GM12878 (cell line): ENCODE results near the gene TGM5. TPM values are rescaled to one million over a fixed set of nuclear protein-coding genes. Genes with fewer than 3 reads are reported as not detected.
A peak's percentile ranks its signal among the peaks of the same experiment; 100 is the strongest.

Experiments
- ATAC-seq: fragments of 200-7000 bp; cut with Tn5 transposase; 3 replicates; pipeline ENCODE4 v1.9.1; 2020; ENCODE audit warnings: mild to moderate bottlenecking, moderate library complexity
- BruUV-seq: library from RNA; stranded (reverse); fragments of 400-500 nt; replicated peaks from 2 replicates; lab custom pipeline; 2021; lab: Mats Ljungman, UMichigan
- CTCF ChIA-PET: fragments of 300-600 bp; sonication (Branson Sonifier 250); formaldehyde crosslinking; extraction: SDS; loops from one replicate; lab custom pipeline; 2021; ENCODE audit warnings: inconsistent platforms; lab: Yijun Ruan, JAX
- POLR2A ChIA-PET: fragments of 350-600 bp; formaldehyde crosslinking; extraction: SDS; loops from one replicate; lab custom pipeline; 2021; ENCODE audit warnings: inconsistent platforms; lab: Charles Lee
- RAD21 ChIA-PET: fragments of 300-600 bp; sonication (Branson Sonifier 250); formaldehyde crosslinking; loops from one replicate; lab custom pipeline; 2023; ENCODE audit warnings: antibody characterized with exemption; ENCODE audit not compliant: unreplicated experiment; lab: Charles Lee
- SMC1A ChIA-PET: fragments of 300-600 bp; sonication (Branson Sonifier 250); formaldehyde crosslinking; loops from one replicate; lab custom pipeline; 2023; ENCODE audit not compliant: unreplicated experiment, uncharacterized antibody; lab: Charles Lee
- DNase-seq: peaks from one replicate; pipeline ENCODE4 v3.0.0-alpha.2; 2011; ENCODE audit warnings: low read depth, low spot score
- FAIRE-seq: peaks from 3 replicates; lab custom pipeline; 2011; peaks lifted over from hg19 to GRCh38; lab: Jason Lieb, UNC
- H2AFZ ChIP-seq: 2 replicates; pipeline ENCODE4 v1.6.0; 2011; ENCODE audit warnings: low read depth, low read length, control low read depth; ENCODE audit not compliant: control insufficient read depth
- H3K27ac ChIP-seq: 2 replicates; pipeline ENCODE4 v1.5.1; 2011; ENCODE audit warnings: control low read depth; ENCODE audit not compliant: control insufficient read depth, insufficient read depth
- H3K27me3 ChIP-seq, 2 experiments: replicated peaks in 1 of 2; 2 replicates each; pipeline versions ENCODE4 v1.6.0 to v1.6.1; 2011; ENCODE audit warnings: low read length in 1 of 2; ENCODE audit not compliant: control insufficient read depth in 2 of 2, insufficient read depth in 2 of 2
- H3K36me3 ChIP-seq, 2 experiments: 2 replicates each; pipeline ENCODE4 v1.5.1; 2011; ENCODE audit warnings: low read length in 1 of 2; ENCODE audit not compliant: control insufficient read depth in 2 of 2, insufficient read depth in 2 of 2
- H3K4me1 ChIP-seq: 2 replicates; pipeline ENCODE4 v1.6.1; 2011; ENCODE audit warnings: mild to moderate bottlenecking, low read length, moderate library complexity, mixed read lengths; ENCODE audit not compliant: control insufficient read depth, insufficient read depth
- H3K4me2 ChIP-seq: 2 replicates; pipeline ENCODE4 v1.6.0; 2011; ENCODE audit warnings: control low read depth; ENCODE audit not compliant: control insufficient read depth, insufficient read depth
- H3K4me3 ChIP-seq: fragments of 200-600 bp; sonication (generic); 2 replicates; pipeline ENCODE4 v1.5.1; 2016
- H3K79me2 ChIP-seq: 2 replicates; pipeline ENCODE4 v1.6.0; 2011; ENCODE audit warnings: low read length; ENCODE audit not compliant: control insufficient read depth, insufficient read depth
- H3K9ac ChIP-seq: 2 replicates; pipeline ENCODE4 v1.8.0; 2011; ENCODE audit warnings: low read length, control low read depth, mixed read lengths; ENCODE audit not compliant: control insufficient read depth, insufficient read depth
- H3K9me3 ChIP-seq: replicated peaks from 3 replicates; pipeline ENCODE4 v1.5.1; 2011; ENCODE audit warnings: mild to moderate bottlenecking, low read length; ENCODE audit not compliant: control insufficient read depth, insufficient read depth
- H4K20me1 ChIP-seq: 2 replicates; pipeline ENCODE4 v1.6.0; 2011; ENCODE audit not compliant: control insufficient read depth, insufficient read depth
- BRCA1 ChIP-seq: IDR thresholded peaks from 2 replicates; pipeline ENCODE4 v1.6.1; 2011; ENCODE audit warnings: low read depth, low read length, improper control_type of control experiment
- FOXM1 ChIP-seq: IDR thresholded peaks from 2 replicates; pipeline ENCODE4 v1.6.1; 2012; ENCODE audit warnings: low read depth, mild to moderate bottlenecking, inconsistent platforms, low read length, moderate library complexity
- IRF4 ChIP-seq: IDR thresholded peaks from 2 replicates; pipeline ENCODE4 v1.6.1; 2011; ENCODE audit warnings: low read depth, low read length
- JUNB ChIP-seq: IDR thresholded peaks from 2 replicates; pipeline ENCODE4 v1.6.1; 2016; ENCODE audit warnings: antibody characterized with exemption, mild to moderate bottlenecking
- MTA2 ChIP-seq: fragments of 450-650 bp; IDR thresholded peaks from 2 replicates; pipeline ENCODE4 v1.6.1; 2016; ENCODE audit warnings: low read depth, mild to moderate bottlenecking, moderate library complexity
- NRF1 ChIP-seq: conservative IDR thresholded peaks from 2 replicates; pipeline ENCODE4 v1.6.1; 2011; ENCODE audit warnings: mild to moderate bottlenecking, low read depth, low read length, improper control_type of control experiment
- POLR2A ChIP-seq: IDR thresholded peaks from 2 replicates; pipeline ENCODE4 v1.6.1; 2011; ENCODE audit warnings: low read depth, mild to moderate bottlenecking, low read length
- RAD51 ChIP-seq: fragments of 450-650 bp; IDR thresholded peaks from 2 replicates; pipeline ENCODE4 v1.6.1; 2016; ENCODE audit warnings: moderate library complexity, mild to moderate bottlenecking, inconsistent platforms
- RUNX3 ChIP-seq: IDR thresholded peaks from 2 replicates; pipeline ENCODE4 v1.6.1; 2012; ENCODE audit warnings: low read length, inconsistent platforms
- SMC3 ChIP-seq: IDR thresholded peaks from 2 replicates; pipeline ENCODE4 v1.6.1; 2011; ENCODE audit warnings: low read length, improper control_type of control experiment, borderline replicate concordance
- SREBF1 ChIP-seq: IDR thresholded peaks from 2 replicates; pipeline ENCODE4 v1.6.1; 2012; ENCODE audit warnings: mild to moderate bottlenecking, low read length
- YY1 ChIP-seq: IDR thresholded peaks from 2 replicates; pipeline ENCODE4 v1.6.1; 2011; ENCODE audit warnings: low read depth, mild to moderate bottlenecking, low read length
- WGBS: methylation state at CpG from one replicate; pipeline ENCODE4 v1.1.6; 2016; ENCODE audit warnings: low lambda C conversion rate; ENCODE audit not compliant: insufficient replicate concordance, insufficient coverage; ENCODE audit errors: missing lambda C conversion rate; 5-methylcytosine and 5-hydroxymethylcytosine counted together
- in situ Hi-C: fragments of 300-500 bp; cut with MboI; formaldehyde crosslinking; loops from 9 replicates; pipeline ENCODE4 v1.14.3; 2018; ENCODE audit warnings: mixed read lengths
- intact Hi-C: fragments of 100-400 bp; cut with micrococcal nuclease; formaldehyde crosslinking; loops from one replicate; pipeline ENCODE4 v1.14.2; 2022; ENCODE audit not compliant: unreplicated experiment
- polyA plus RNA-seq, 11 experiments: library from polyadenylated mRNA; depleted of rRNA in 4 of 11; unstranded in 6 of 11; stranded (reverse) in 5 of 11; fragments of >200 nt; fragmentation: Nextera tagmentation in 4 of 11; fragmentation: Illumina TruSeq in 1 of 11; extraction: Ambion mirVana in 4 of 11; extraction: Trizol in 1 of 11; gene quantifications; 1 replicate in 1 of 11; 2 replicates in 10 of 11; pipeline versions ENCODE4 v1.2.1 to v1.2.3, GENCODE V29; 2011 to 2016; ENCODE audit warnings: inconsistent platforms in 2 of 11, missing spikeins in 2 of 11, low read depth in 1 of 11
- total RNA-seq, 4 experiments: library from RNA; depleted of rRNA in 3 of 4; stranded (reverse); fragments of >200 nt in 3 of 4; fragmentation: Illumina TruSeq in 1 of 4; extraction: Trizol in 1 of 4; gene quantifications; 2 replicates each; pipeline versions ENCODE4 v1.2.1 to v1.2.3, GENCODE V29; 2013 to 2021
- TF ChIP-seq, protein P1 (sequence below): IDR thresholded peaks from 2 replicates; pipeline ENCODE4 v1.6.1; 2012; ENCODE audit warnings: low read length, inconsistent platforms
- TF ChIP-seq, protein P2 (sequence below), 3 experiments: IDR thresholded peaks in 2 of 3; conservative IDR thresholded peaks in 1 of 3; 2 replicates each; pipeline ENCODE4 v1.5.1; 2011; ENCODE audit warnings: low read depth in 3 of 3, low read length in 3 of 3, mild to moderate bottlenecking in 3 of 3, control low read depth in 2 of 3, moderate library complexity in 2 of 3, inconsistent platforms in 1 of 3, mixed read lengths in 1 of 3; ENCODE audit not compliant: control insufficient read depth in 2 of 3, insufficient read depth in 1 of 3; ENCODE audit errors: extremely low read depth in 1 of 3
- TF ChIP-seq, protein P3 (sequence below): fragments of 450-650 bp; IDR thresholded peaks from 2 replicates; pipeline ENCODE4 v1.6.1; 2017; ENCODE audit warnings: mild to moderate bottlenecking

TGM5 gene
- total and polyA plus RNA-seq, 10 of the 15 experiments (the other 5 are each of a cell fraction or from before 2014, with no cell fraction given), result 4.4 to 27.1 (median 5.6) TPM

- TF ChIP-seq, protein P1, sequence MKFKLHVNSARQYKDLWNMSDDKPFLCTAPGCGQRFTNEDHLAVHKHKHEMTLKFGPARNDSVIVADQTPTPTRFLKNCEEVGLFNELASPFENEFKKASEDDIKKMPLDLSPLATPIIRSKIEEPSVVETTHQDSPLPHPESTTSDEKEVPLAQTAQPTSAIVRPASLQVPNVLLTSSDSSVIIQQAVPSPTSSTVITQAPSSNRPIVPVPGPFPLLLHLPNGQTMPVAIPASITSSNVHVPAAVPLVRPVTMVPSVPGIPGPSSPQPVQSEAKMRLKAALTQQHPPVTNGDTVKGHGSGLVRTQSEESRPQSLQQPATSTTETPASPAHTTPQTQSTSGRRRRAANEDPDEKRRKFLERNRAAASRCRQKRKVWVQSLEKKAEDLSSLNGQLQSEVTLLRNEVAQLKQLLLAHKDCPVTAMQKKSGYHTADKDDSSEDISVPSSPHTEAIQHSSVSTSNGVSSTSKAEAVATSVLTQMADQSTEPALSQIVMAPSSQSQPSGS, result no peak
- TF ChIP-seq RAD51, result no peak
Measured at GRCh38 chr15:43270113-43270665, 3.5 kb upstream of the TGM5 start (continued).

- Histone ChIP-seq H3K4me2 (no peak overlapping the region), H3K79me2 (no peaks in the 10 kb centered on the region), H3K9ac (no peak overlapping the region), H3K36me3 (no peaks in the 10 kb centered on the region), H2AFZ (no peak overlapping the region), H4K20me1 (no peaks in the 10 kb centered on the region), H3K9me3 (no peaks in the 10 kb centered on the region), H3K27me3 (no peaks in the 10 kb centered on the region), H3K4me3 (no peak overlapping the region), H3K4me1 (no peaks in the 10 kb centered on the region), H3K27ac (no peak overlapping the region)
- intact Hi-C loops, result loop anchor here (1.0 kb wide), 1 partner anchor 43 kb away; no protein-coding TSS in a partner anchor
- WGBS, result 46% methylated on average over 11 of the region's 11 CpGs
- peak; percentile 90 for ATAC-seq
- POLR2A ChIA-PET, result interaction anchor here (0.8 to 2.1 kb wide), 5 partner anchors 14 to 43 kb away, joined by 3 to 8 read pairs (median 3); no protein-coding TSS in a partner anchor
- SMC1A ChIA-PET, result interaction anchor here (0.7 to 8.8 kb wide), 18 partner anchors 8 to 1360 kb away, joined by 3 to 311 read pairs (median 3); no protein-coding TSS in a partner anchor
- no peak for DNase-seq
- peak; percentile 13 for FAIRE-seq
- RAD21 ChIA-PET, result interaction anchor here (0.8 to 11.4 kb wide), 9 partner anchors 9 to 78 kb away, joined by 3 to 255 read pairs (median 6); no protein-coding TSS in a partner anchor
- no TSS peak for BruUV-seq
- CTCF ChIA-PET, result interaction anchor here (0.9 to 21.1 kb wide), 20 partner anchors 9 to 131 kb away, joined by 3 to 518 read pairs (median 6); partner anchors contain the start of genes CCNDBP1 and EPB42
- in situ Hi-C loops, result no loop called here
- TF ChIP-seq RUNX3 (no peak), FOXM1 (no peak), POLR2A (no peak), RAD51 (no peak), SMC3 (peak; percentile 95), BRCA1 (no peak), YY1 (peak; percentile 43; the same call in 1 of the 2 replicates), JUNB (no peak), NRF1 (no peak), SREBF1 (no peak), IRF4 (no peak), MTA2 (no peak)
- TF ChIP-seq, protein P2, sequence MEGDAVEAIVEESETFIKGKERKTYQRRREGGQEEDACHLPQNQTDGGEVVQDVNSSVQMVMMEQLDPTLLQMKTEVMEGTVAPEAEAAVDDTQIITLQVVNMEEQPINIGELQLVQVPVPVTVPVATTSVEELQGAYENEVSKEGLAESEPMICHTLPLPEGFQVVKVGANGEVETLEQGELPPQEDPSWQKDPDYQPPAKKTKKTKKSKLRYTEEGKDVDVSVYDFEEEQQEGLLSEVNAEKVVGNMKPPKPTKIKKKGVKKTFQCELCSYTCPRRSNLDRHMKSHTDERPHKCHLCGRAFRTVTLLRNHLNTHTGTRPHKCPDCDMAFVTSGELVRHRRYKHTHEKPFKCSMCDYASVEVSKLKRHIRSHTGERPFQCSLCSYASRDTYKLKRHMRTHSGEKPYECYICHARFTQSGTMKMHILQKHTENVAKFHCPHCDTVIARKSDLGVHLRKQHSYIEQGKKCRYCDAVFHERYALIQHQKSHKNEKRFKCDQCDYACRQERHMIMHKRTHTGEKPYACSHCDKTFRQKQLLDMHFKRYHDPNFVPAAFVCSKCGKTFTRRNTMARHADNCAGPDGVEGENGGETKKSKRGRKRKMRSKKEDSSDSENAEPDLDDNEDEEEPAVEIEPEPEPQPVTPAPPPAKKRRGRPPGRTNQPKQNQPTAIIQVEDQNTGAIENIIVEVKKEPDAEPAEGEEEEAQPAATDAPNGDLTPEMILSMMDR (IDR thresholded peaks at IDR 0.05 in 2 of 3, conservative IDR thresholded peaks at IDR 0.05 in 1 of 3; ENCODE audit: control insufficient read depth in 2 of 3, extremely low read depth in 1 of 3, insufficient read depth in 1 of 3, low read depth in 3 of 3, low read length in 3 of 3), result peak; percentile 32 to 88 (median 64); a peak in 5 of 6 replicates
- TF ChIP-seq, protein P3, sequence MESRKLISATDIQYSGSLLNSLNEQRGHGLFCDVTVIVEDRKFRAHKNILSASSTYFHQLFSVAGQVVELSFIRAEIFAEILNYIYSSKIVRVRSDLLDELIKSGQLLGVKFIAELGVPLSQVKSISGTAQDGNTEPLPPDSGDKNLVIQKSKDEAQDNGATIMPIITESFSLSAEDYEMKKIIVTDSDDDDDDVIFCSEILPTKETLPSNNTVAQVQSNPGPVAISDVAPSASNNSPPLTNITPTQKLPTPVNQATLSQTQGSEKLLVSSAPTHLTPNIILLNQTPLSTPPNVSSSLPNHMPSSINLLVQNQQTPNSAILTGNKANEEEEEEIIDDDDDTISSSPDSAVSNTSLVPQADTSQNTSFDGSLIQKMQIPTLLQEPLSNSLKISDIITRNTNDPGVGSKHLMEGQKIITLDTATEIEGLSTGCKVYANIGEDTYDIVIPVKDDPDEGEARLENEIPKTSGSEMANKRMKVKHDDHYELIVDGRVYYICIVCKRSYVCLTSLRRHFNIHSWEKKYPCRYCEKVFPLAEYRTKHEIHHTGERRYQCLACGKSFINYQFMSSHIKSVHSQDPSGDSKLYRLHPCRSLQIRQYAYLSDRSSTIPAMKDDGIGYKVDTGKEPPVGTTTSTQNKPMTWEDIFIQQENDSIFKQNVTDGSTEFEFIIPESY, result 0 out of 2 replicates have a peak, but pooled peaks have one; percentile 26
Measured at GRCh38 chr15:43268111-43269105, 1.7 kb upstream of the TGM5 start.
